ENCODE data around the gene RALGPS1.

Gene RALGPS1

DNA sequence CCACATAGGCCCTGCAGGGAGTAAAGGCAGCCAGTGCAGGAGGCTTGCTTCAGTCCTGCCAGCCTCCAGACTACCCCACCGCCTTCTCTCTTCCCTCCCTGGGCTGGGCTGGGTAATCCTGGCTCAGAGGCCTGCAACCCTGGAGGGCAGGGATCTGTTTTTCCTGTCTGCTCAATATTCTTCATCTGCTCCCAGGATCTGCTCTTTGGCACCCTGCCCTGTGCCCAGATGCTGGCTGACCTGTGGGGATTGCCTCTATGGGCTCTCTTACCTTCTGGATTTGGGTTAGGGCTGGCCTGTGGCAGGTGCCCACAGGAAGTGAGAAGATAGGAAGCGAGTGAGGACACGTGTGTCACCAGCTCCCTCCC lies 215.1 kb downstream of the RALGPS1 start:
- in situ Hi-C loops (cut with MboI; ENCODE audit: low pct_unique_long_range_greater_than_20kb, low sequenced_read_pairs, unreplicated experiment) = no loop called here
- DNase-seq (ENCODE audit: low spot score) = no peak
- TF ChIP-seq, protein P1, sequence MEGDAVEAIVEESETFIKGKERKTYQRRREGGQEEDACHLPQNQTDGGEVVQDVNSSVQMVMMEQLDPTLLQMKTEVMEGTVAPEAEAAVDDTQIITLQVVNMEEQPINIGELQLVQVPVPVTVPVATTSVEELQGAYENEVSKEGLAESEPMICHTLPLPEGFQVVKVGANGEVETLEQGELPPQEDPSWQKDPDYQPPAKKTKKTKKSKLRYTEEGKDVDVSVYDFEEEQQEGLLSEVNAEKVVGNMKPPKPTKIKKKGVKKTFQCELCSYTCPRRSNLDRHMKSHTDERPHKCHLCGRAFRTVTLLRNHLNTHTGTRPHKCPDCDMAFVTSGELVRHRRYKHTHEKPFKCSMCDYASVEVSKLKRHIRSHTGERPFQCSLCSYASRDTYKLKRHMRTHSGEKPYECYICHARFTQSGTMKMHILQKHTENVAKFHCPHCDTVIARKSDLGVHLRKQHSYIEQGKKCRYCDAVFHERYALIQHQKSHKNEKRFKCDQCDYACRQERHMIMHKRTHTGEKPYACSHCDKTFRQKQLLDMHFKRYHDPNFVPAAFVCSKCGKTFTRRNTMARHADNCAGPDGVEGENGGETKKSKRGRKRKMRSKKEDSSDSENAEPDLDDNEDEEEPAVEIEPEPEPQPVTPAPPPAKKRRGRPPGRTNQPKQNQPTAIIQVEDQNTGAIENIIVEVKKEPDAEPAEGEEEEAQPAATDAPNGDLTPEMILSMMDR (IDR thresholded peaks at IDR 0.05; ENCODE audit: extremely low read depth, insufficient read depth, missing control alignments) = no peak

DNA sequence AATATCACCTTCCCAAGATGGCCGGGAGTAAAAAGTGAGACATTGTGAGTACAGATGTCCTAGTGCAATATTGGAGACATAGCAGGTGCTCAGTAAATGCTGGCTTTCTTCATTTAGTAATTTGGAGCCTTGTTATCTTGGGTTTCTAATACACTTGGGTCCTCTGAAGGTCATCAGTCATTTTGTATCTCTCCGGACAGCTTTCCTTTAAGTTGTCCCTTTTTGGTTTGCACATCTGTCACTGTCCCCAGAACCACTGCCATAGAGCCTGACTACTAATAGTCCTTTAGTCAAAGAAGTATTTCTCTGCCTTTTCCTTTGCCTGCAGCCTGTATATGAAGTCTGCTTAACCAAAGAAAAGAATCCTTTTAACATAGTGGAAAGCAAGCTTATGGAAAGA lies 215.7 kb downstream of the RALGPS1 start:
- DNase-seq (ENCODE audit: low spot score) = no peak
- in situ Hi-C loops (cut with MboI; ENCODE audit: low pct_unique_long_range_greater_than_20kb, low sequenced_read_pairs, unreplicated experiment) = no loop called here
- TF ChIP-seq, protein P1 (IDR thresholded peaks at IDR 0.05; ENCODE audit: extremely low read depth, insufficient read depth, missing control alignments) = no peak

DNA sequence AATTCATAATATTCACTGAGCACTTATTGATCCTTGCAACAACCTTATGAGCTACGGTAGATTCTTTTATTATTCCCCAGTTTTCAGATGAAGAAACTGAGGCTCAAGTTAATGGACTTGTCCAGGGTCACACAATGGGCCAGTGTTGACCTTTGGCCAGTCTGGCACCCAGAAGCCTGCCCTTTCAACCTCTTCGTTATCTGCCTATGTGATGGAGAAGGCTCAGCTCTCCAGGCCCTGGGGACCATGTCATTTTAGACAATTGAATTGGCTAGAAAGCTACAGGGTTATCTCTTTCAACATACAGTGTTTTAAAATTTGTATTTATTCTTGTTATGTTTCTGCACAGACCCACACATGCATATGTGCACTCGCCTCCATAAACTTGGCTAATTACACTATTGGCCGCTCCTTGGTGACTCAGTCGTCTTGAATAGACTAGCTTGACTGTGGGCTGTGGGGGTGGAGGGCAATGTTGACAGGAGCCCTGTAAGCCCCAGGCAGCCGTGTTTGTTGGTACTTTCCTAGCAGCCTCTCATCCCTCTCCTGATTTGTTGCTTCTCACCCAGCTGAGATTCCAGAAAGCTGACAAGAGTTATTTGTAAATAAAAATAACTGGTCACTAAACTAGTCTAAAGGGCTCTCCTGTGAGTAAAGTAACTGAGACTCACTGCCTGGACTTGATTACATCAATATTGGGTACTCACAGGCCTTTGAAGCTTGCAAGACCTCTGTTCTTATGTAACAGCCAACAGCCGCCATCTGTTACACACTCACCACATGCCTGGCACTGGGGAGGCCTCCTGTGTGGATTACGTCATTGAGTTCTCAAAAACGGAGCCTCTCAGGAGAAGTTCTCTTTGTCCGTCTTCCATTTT lies 216.3 kb downstream of the RALGPS1 start:
- TF ChIP-seq, protein P1 (IDR thresholded peaks at IDR 0.05; ENCODE audit: extremely low read depth, insufficient read depth, missing control alignments) = no peak
- no peak for DNase-seq (ENCODE audit: low spot score)
- in situ Hi-C loops (cut with MboI; ENCODE audit: low pct_unique_long_range_greater_than_20kb, low sequenced_read_pairs, unreplicated experiment) = no loop called here

DNA sequence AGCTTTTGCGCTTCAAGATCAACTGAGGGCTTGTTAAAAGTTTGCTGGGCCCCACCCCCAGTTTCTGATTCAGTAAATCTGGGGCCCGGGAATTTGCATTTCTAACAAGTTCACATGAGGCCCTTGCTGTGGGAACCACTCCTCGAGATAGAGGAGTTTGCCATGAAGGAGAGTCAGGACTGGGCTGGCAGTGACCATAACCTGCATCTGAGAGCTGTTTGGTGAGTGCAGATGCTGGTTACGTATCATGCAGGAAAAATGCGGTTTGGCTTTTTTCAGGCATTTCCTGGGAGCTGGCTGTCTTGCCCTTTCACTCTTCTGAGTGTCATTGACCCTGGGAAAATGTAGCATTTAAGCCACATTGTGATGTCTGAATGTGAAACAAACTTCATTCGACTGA lies 217.3 kb downstream of the RALGPS1 start:
- TF ChIP-seq, protein P1 (IDR thresholded peaks at IDR 0.05; ENCODE audit: extremely low read depth, insufficient read depth, missing control alignments) = no peak
- no peak for DNase-seq (ENCODE audit: low spot score)
- in situ Hi-C loops (cut with MboI; ENCODE audit: low pct_unique_long_range_greater_than_20kb, low sequenced_read_pairs, unreplicated experiment) = no loop called here

DNA sequence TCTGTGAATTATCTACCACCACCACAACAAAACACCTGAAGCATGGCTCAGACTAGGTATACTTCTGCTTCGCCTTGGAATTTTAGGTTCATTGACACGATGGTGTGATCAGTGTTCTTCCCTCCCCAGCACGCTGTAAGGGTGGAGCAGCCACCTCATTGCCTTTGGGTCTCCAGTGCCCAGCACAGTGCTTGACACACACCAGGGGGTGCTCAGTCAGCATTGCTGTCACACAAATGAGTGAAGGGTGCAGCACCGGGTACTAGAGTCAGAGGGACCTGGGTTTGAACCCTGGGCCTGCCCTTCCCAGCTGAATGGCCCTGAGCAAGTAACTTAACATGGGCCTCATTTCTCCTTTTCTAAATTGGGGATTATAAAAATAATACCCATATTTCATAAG lies 217.8 kb downstream of the RALGPS1 start:
- DNase-seq (ENCODE audit: low spot score) = no peak
- TF ChIP-seq, protein P1 (IDR thresholded peaks at IDR 0.05; ENCODE audit: extremely low read depth, insufficient read depth, missing control alignments) = no peak
- in situ Hi-C loops (cut with MboI; ENCODE audit: low pct_unique_long_range_greater_than_20kb, low sequenced_read_pairs, unreplicated experiment) = no loop called here

DNA sequence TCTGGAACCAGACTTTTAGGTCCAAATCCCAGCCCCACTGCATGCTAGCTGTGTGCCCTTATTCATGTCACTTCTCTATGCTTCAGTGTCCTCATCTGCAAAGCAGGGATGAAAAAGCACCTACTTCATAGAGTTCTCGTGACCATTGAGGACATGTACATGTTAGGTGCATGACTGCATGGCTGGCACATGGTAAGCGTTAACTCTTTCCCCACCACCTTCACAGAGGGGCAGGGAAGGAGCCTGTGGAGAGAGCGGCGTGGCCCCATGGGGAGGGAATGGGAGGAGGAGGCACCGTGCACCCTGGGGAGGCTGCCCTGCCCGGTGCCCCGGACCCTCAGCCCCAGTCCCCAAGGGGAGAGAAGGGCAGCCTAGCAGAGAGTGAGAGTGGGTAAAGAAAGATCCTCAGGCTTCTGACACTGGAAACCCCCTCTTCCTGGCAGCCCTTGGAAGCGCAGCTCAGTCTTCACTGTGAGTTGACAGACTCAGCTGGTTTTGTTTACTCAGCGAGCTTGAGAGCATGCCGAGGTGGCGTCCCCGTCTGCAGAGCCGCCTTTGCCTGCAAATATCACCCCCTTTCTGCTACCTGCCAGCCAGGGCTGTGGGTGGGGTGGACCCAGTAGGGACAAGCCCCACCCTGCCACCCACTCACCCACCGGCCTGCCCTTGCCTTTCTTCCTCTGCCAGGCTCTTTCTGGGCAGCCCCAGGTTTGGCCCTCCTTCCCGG lies 218.5 kb downstream of the RALGPS1 start:
- in situ Hi-C loops (cut with MboI; ENCODE audit: low pct_unique_long_range_greater_than_20kb, low sequenced_read_pairs, unreplicated experiment) = no loop called here
- TF ChIP-seq, protein P1 (IDR thresholded peaks at IDR 0.05; ENCODE audit: extremely low read depth, insufficient read depth, missing control alignments) = no peak
- DNase-seq (ENCODE audit: low spot score) = no peak
